HG02623 (cell line): ENCODE results near the gene ZFYVE21.
A peak's percentile ranks its signal among the peaks of the same experiment; 100 is the strongest.

Experiments used
- ATAC-seq: cut with Tn5 transposase; IDR thresholded peaks from one replicate; pipeline ENCODE4 v1.9.1; 2021; ENCODE audit warnings: moderate library complexity; ENCODE audit not compliant: unreplicated experiment

Gene ZFYVE21

DNA sequence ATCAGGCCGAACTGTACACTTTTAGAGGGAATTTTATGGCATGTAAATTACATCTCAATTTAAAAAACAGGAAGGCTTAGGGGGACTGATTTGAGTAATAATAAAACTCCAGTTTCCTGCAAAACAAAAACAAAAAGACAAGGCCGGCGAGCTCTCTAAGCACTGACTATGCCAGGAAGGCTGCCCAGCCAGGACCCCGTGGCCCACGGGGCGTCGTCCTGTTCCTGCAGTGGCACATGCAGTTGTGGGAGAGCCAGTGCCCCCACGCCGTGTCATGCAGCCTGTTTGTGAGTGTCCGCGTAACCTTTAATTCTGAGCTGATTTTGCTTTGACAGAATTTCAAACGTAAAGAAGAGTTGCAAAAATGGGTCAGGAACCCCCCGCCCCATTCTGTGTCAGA is 10.9 kb upstream of the ZFYVE21 start:
- no peak for ATAC-seq

DNA sequence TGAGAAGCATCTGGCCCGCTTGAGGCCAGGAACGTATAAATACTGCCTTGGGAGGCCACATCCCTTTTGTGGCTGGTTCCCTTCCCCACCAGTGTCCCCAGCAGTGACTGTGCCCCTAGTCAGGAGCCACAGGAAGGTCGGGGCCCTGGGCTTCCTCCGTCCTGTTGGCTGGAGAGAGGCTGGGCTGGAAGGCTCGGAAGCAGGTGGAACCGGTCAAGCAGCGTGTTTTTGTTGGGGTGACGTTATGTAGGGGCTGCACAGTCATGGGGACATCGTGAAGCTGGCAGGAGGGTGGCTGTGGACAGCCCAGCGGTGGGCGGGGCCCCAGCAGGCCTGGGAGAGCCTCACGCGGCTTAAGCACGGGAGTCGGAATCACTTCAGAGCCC is 10.5 kb upstream of the ZFYVE21 start:
- no peak for ATAC-seq

DNA sequence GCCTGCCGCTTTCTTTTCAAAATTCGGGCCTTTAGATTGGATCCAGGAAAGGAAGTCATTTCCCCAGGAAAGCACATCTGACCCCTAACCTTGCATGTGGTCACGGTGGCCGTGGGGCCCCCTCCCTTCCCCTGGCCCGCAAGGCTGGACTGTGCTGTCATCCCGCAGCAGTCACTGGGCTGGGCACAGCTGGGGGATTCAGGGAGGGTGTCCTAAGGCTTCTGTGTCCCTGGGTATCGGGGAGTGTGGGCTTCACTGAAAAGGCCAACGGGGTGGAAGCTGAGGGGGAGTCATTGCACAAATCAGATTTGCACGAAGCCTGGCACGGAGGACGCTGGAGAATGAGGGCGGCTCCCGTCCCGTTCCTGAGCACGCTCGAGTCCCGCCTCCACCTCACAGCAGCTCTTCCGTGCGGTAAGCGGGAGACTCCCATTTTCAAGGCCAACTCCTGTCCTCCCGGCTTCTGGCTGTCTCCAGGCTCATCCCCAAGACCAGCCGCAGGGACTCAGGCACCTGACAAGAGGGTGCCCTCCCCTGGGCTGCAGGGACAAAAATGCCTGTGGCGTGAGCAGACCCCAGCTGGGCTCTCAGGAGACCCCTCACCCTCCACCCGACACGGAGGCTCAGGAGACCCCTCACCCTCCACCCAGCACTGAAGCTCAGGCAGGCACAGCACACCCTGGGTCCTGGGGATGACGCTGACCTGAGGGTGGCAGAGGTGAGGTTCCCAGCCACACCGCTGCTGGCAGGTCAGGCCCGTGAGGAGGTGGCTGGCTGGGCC is 9.9 kb upstream of the ZFYVE21 start:
- ATAC-seq = no peak

DNA sequence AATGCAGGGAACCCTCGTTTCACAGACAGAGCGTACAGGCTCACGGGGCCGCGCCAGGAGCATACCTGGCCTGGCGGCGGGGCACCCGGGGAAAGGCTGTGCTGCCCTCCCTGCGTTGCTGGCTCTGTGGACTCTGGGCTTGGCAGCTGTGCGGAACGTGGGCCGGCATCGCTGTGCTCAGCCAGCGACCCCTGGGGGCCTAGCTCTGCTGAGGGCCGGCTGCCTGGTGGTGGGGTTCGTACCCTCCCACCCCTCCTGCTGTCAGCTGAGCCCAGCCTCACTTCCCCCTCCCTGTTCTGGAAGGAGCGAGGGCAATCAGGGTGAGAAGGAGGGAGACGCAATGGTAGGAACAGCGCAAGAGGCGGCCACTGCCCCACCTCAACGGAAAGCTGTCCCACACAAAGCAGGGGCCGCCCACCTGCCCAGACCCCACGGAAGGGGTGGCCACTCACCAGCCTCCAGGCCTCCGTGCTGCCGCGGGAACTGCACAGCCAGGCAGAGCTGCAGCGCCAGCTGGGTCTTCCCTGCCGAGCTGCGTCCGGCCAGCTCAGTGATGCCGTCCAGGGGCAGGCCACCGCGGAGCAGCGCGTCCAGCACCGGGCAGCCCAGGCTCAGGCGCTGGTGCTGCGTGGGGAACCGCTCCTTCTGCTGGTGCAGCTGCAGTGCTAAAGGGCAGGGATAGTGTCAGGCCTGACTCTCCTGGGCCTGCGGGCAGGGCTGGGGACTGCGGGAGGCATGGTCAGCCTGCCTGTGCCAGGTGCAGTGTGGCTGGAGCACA is 8.9 kb upstream of the ZFYVE21 start:
- no peak for ATAC-seq

DNA sequence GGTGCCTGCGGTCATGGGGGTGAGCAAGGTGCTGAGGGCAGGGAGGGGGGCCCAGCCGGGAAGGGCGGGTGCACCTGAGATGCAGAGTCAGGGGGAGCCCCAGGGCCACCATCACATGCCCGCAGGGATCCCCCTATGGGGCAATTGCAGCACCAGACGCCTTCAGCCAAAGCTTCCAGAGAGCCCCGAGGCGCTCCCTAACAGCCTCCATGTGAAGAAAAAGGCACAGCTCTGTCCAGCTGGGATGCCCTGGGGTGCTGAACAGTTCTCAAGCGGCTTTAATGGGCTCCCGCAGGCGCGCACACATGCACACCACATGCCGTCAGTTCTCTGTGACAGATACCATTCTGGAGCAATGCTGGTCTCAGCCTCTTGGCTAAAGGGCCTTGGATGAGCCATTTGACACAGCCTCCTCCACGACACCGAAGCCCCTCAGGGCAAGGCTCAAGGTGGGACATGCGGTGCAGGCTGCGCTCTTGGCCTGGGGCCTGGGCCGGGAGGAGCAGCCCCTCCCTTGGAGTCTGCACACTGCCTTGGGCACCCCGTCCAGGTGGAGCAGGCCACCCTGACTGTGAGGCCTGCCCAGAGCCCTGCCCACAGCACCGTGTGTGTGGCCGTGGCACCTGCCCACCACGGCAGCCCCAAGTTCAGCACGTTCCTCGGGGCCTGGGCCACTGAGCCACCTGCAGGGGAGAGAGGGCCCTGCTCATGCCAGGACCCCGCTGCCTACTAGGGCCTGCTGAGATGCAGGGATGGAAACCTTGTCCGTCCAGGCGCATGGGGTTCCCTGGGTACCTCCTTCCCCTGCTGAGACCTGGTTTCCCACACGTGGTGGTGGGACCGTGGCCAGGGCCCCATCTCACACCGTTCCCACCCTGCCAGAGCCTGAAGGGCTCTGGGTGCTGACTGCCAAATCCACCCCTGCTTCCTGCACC is 8.0 kb upstream of the ZFYVE21 start:
- ATAC-seq = no peak

DNA sequence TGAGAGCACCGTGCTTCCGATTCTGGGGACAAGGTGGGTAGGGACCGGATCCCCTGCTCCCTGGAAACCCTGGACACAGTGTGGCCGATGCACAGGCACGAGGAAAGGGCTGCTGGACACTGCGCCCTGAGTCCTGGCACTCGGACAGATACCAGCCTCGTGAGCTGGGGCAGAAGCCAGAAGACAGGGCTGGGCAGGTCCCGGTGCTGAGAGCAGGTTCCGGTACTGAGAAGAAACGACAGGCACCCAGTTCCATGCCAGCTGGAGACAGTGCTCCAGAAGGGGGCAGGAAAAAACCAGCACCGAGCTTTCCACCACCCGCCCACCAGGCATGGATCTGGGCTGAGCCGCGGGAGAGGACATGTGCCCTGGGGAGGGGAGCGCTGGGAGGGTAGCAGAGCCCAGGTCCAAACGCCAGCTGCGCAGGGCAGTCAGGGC is 6.8 kb upstream of the ZFYVE21 start:
- ATAC-seq = no peak

DNA sequence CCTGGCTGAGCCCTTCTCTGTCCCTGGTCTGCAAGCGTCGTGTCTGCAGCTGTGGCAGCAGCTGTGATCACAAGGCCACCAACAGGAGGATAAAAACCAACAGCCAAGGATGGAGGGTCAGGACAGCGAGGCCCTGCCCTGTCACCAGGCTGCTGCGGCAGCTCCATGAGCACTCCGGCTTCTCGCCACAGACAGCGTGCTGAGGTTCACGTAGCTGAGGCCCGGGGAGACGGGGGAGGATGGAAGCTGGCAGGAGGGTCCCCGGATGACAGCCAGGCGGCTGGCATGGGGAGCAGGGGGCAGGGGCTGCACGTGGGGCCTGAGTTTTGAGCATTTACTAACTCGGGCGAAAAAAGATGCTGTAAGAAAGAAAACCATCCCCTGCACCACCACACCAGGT is 5.8 kb upstream of the ZFYVE21 start:
- ATAC-seq = no peak

DNA sequence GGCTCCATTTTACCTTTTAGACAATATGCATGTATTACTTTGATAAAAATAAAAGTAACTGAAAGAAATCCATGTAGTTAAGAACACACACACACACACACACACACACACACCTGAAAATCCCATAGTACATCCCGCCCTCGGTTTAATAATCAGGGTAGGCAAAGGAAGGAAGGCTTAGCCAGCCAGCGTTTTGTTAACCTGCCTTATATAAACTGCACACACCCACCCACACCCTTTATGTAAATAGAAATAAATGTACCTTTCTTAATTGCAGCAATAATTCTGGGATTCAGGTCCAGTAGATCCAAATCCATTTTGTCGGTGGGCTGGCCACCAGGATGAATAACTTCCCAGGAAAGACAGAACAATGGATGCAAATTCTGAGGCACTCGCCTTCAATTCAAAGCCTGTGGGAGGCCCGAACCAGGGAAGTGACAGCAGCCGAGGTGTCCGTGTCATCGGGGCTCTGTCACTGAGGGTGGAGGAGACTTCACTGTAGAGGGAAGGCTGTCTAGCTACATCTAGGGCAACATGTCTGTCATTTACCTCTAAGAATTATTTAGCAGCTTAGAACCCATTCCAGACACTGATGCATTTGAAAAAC is 4.7 kb upstream of the ZFYVE21 start:
- ATAC-seq = no peak

DNA sequence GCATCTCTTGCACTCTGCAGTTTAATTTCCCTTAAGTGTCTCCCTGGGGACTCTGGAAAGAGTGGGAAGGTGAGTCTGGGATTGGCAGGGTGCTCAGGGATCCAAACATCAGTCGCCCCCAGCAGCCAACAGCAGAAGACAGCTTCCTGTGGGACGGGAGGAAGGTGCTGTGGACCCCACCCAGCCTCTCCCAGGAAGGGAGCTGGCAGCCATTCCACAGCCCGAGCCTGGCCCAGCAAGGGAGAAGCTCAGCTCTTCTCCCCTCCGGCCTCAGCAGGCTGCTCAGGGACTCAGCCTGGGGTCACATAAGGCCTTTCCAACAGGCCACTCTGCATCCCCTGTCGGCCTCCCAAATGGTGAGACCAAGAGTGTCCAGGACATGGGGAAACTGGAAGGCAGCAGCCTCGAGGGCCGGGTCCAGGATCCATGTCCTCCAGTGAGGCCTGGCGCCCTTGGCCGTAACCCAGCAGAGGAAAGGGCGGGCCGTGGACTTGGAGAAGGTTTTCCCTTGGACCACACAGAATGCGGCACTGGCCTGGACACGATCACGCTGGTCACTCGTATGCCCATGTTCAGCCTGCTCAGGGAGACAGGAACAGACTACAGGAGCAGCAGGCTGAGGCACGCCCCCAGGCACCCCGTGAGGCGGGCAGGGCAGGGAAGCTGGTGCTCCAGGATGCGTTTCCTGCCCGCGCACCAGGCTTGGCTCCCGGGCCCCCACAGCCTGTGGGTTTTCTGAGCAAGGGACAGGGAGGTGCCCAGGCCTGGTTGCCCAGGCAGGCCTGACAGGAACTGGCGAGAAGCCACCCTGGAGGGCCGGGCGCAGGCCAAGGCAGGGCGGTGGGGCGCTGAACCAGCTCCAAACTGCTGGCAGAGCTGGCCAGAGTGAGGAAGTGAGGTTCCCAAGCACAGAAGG is 3.8 kb upstream of the ZFYVE21 start:
- ATAC-seq = no peak

DNA sequence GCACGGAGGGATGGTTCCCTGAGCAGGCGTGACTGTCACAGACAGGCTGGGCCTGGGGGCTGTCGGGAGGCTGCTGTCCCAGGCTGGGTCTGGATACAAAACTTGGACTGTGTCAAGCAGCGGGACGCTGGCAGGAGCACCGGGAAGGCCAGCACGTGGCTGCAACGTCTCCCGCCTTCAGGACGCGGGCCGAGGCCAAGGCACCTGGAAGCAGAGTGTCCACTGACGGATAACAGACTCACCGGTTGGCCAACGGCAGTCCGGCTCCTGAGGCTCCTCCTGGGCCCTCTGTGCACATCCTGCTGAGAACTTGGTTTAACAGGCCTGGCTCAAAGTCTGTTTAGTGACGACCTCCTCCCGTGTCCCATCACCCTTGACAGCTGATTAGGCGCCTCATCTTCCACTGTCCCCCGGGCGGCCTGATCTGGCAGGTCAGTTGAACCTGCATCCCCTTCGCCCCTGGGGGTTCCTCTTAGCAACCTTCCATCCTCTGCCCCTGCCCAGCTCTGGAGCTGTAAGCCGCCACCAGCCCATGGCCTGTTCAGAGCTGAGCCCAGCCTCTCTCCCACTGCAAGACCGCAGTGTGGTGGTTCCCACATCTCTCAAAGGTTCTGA is 2.9 kb upstream of the ZFYVE21 start:
- ATAC-seq = no peak

DNA sequence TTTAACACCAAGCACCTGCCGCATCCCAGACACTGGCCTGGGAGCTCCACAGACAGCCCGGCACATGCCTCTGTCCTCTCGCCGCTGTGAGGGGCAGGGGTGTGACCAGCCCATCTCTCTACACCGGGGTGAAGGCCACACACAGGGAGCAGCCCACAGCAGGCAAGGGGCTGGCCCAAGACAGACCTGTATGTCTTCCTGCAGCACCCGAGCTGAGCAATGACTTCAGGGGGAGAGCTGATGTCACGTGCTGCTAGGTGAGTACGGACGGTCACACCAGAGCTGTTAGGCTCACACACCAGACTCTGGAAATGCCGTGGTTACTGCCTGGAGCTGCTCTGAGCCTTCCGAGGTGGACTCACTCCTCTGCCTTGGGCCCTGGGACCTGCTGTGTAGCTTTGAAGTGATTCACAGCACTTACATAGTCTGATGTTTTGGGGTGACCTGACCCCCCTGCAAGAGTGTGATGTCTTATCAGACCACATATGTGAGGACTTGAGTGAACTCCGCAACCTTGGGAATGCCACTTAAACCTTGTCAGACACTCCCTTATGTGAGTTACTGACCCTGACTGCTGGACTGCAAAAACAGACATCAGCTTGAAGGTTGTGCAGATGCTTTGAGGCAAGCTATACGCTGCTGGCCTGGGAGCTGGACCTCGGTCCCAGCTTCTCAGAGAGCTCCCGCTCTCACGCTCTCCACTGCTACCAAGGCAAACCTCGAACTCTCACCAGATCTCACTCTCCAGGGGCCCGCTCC is 2.1 kb upstream of the ZFYVE21 start:
- ATAC-seq = no peak

DNA sequence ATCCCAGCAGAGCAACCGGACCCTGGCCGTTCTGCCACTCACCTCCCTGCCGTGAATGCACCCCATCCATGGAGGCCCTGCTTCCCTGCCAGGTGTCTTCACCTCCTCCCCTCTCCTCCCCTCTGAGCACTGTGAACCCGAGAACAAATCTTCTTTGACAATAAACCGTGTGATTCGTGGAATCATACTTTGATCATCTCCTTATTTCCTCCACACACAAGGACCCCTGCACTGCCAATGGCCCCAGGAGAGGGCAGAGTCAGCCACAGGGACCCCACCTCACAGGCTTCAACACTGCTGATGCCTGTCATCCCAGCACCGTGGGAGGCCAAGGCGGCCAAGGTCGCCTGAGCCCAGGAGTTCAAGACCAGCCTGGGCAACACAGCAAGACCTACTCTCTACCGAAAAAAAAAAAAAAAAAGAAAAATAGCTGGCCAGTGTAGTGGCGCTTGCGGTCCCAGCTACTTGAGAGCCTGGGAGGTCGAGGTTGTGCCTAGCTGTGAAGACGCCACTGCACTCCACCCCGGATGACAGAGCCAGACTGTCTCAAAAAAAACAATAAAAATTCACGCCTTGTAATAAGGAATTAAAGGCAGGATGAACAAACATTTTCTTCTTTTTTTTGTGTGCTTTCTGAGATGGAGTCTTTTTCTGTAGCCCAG is 1.4 kb upstream of the ZFYVE21 start:
- no peak for ATAC-seq

DNA sequence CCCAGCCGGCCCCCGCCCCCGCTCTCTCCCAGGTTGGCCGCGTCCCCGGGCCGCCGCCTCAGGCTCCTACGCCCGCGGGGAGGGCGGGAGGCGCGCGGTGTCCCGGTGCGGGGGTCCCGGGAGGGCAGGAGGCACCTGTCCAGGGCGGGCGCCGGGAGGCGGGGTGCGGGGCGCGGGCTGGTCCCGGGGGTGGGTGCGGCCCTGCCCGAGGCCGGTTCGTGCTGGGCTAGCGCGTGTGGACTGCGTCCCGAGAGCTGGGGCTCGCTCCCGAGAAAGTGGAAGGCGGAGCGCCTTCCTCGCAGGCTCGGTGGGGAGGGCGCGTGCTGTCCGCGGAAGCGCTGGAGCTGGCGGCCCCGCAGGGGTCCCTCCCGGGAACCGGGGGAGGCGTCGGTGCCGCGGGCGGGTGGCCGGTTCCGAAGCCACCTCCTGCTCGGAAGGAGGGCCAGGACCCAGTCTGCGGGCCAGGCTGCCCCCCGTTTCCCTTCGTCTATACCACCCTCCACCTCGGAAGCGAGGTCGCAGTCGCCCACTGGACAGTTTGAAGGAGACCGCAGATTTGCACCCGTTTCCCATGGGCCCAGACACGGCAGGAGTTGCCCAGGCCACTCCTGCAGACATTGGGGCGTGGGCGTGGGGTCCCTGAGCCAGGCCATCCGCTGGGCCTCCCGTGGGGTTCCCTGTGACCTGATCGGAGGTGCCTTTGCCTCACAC is 636 bp downstream of the ZFYVE21 start:
- peak; percentile 2 for ATAC-seq

DNA sequence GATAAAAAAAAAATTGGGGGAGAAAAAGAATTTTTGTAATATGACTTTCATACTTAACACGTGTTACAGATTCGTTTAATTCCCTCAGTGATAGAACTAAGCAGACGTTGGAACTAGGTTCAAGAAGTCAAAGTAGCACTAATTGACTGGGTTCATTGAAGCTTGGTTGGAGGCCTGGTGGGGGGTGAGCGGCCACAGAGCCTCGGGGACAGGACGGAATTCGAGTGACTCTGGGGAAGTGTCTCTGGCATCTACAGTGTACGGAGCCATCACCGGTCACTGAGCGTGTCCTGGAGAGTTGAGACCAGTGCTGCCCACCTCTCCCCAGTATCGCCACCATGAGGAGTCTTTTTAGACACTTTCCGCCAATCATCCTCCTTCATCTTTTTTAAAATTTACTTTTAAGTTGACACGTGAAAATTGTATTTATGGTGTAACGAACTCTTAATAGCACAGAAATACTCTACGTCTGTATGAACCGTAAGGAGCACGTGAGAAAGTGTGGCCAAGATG is 1.3 kb downstream of the ZFYVE21 start:
- no peak for ATAC-seq

DNA sequence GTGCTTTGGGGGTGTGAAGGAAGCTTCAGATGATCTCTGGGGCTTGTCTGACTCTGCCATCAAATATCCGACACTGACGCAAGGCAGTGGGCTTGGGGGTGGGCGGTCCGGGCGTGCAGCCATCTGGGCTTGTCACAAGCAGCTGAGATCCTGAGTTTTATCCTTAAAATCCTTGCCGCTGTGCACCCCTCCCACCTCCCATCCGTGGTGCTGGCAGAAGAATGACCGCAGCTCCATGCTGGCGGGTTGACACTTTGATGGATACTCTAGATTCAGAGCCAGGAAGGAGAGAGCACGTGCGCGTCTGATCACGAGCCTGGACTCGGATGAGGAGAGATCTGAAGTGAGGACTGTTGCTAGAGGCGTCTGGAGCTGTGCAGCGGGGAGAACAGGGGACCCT is 3.0 kb downstream of the ZFYVE21 start:
- no peak for ATAC-seq

DNA sequence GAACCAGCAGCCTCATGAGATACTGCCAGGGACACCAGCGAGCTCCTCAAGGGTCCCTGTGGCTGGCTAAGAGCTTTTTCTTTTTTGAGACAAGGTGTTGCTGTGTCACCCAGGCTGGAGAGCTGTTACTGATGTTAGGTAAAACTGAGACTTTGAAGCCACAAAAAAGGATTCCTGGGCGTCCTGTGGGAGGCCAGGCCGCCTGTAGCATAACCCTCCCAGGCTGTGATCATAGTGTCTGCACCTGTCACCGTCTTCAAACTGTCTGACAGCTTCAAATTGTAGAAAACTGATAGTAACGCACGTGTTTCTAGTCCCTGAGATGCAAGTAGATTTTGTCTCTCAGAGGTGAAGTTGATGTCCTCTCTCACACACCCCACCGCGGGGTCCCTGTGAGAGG is 4.1 kb downstream of the ZFYVE21 start:
- ATAC-seq = no peak

DNA sequence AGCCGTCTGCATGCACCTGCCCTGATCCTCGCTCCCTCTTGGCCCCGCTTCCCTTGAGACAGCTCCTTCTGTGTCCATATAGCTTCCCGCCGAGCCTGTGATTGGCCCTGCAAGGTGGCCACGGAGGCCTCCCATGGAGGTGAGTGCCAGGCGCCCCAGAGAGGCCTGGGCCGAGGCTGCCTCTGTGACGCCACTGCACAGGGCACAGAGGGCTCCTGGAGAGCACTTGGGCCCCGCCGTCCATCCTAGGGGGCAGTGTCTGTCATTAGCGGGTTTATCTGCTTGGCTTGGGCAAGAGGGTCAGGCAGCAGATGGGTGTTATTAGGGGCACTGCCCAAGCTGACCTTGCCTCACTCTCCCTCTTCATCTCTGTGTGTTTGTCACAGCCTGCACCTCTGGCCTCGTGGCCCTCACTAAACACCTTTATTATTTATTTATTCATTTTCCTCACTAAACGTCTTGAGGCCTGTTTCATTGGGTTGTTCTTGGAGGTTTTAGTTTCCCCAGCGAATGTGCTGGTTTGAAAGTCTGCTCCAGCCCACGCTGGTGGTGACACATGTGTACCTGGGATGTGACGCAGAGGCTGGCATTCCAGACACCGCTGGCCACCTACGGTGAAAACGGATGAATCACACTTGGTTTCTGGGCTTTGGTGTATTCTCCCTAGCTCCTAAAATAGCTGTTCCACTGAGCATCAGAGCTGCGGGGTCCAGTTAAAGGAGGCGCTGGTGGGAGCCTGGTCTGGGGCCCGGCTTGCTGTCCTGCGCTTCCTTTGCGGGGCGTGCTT is 5.9 kb downstream of the ZFYVE21 start:
- no peak for ATAC-seq
